ENCODE measurements around the gene MRPS12. TPM values are rescaled to one million over a fixed set of nuclear protein-coding genes. Genes with fewer than 3 reads are reported as not detected.

The MRPS12 gene
- total and polyA plus RNA-seq, 2 of the 13 experiments (the other 11 are each of a cell fraction or from before 2014, with no cell fraction given): 27.5 to 54.8 TPM

- TF ChIP-seq, protein P1, sequence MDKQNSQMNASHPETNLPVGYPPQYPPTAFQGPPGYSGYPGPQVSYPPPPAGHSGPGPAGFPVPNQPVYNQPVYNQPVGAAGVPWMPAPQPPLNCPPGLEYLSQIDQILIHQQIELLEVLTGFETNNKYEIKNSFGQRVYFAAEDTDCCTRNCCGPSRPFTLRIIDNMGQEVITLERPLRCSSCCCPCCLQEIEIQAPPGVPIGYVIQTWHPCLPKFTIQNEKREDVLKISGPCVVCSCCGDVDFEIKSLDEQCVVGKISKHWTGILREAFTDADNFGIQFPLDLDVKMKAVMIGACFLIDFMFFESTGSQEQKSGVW (CRISPR knock-in tag; IDR thresholded peaks at IDR 0.05; ENCODE audit: borderline replicate concordance): no peak
- TF ChIP-seq, protein P2, sequence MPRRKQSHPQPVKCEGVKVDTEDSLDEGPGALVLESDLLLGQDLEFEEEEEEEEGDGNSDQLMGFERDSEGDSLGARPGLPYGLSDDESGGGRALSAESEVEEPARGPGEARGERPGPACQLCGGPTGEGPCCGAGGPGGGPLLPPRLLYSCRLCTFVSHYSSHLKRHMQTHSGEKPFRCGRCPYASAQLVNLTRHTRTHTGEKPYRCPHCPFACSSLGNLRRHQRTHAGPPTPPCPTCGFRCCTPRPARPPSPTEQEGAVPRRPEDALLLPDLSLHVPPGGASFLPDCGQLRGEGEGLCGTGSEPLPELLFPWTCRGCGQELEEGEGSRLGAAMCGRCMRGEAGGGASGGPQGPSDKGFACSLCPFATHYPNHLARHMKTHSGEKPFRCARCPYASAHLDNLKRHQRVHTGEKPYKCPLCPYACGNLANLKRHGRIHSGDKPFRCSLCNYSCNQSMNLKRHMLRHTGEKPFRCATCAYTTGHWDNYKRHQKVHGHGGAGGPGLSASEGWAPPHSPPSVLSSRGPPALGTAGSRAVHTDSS (CRISPR knock-in tag; conservative IDR thresholded peaks at IDR 0.05): no peak
- TF ChIP-seq DR1 (CRISPR knock-in tag; IDR thresholded peaks at IDR 0.05) (no peak; the same call in 1 of the 2 replicates), FOXK2 (IDR thresholded peaks at IDR 0.05) (no peak), ZNF678 (CRISPR knock-in tag; IDR thresholded peaks at IDR 0.05) (no peak), ZNF367 (CRISPR knock-in tag; IDR thresholded peaks at IDR 0.05; ENCODE audit: borderline replicate concordance) (no peak), ZNF354B (CRISPR knock-in tag; IDR thresholded peaks at IDR 0.05) (no peak), GATA4 (IDR thresholded peaks at IDR 0.05; ENCODE audit: borderline replicate concordance, low read depth) (no peak), GZF1 (CRISPR knock-in tag; IDR thresholded peaks at IDR 0.05) (no peak), ATM (IDR thresholded peaks at IDR 0.05; ENCODE audit: borderline replicate concordance) (no peak), ZFP1 (CRISPR knock-in tag; IDR thresholded peaks at IDR 0.05) (no peak), SOX5 (CRISPR knock-in tag; IDR thresholded peaks at IDR 0.05; ENCODE audit: borderline replicate concordance) (peak; percentile 45; the same call in 1 of the 2 replicates), ZSCAN31 (CRISPR knock-in tag; IDR thresholded peaks at IDR 0.05; ENCODE audit: low read depth) (no peak), NCOR1 (IDR thresholded peaks at IDR 0.05; ENCODE audit: borderline replicate concordance, low read length) (no peak), MTF2 (CRISPR knock-in tag; IDR thresholded peaks at IDR 0.05; ENCODE audit: borderline replicate concordance) (no peak), MAF1 (CRISPR knock-in tag; IDR thresholded peaks at IDR 0.05; ENCODE audit: borderline replicate concordance) (no peak; the same call in 1 of the 2 replicates), DZIP1 (CRISPR knock-in tag; IDR thresholded peaks at IDR 0.05) (no peak), NFIB (CRISPR knock-in tag; IDR thresholded peaks at IDR 0.05; ENCODE audit: borderline replicate concordance) (no peak)
- TF ChIP-seq, protein P3, sequence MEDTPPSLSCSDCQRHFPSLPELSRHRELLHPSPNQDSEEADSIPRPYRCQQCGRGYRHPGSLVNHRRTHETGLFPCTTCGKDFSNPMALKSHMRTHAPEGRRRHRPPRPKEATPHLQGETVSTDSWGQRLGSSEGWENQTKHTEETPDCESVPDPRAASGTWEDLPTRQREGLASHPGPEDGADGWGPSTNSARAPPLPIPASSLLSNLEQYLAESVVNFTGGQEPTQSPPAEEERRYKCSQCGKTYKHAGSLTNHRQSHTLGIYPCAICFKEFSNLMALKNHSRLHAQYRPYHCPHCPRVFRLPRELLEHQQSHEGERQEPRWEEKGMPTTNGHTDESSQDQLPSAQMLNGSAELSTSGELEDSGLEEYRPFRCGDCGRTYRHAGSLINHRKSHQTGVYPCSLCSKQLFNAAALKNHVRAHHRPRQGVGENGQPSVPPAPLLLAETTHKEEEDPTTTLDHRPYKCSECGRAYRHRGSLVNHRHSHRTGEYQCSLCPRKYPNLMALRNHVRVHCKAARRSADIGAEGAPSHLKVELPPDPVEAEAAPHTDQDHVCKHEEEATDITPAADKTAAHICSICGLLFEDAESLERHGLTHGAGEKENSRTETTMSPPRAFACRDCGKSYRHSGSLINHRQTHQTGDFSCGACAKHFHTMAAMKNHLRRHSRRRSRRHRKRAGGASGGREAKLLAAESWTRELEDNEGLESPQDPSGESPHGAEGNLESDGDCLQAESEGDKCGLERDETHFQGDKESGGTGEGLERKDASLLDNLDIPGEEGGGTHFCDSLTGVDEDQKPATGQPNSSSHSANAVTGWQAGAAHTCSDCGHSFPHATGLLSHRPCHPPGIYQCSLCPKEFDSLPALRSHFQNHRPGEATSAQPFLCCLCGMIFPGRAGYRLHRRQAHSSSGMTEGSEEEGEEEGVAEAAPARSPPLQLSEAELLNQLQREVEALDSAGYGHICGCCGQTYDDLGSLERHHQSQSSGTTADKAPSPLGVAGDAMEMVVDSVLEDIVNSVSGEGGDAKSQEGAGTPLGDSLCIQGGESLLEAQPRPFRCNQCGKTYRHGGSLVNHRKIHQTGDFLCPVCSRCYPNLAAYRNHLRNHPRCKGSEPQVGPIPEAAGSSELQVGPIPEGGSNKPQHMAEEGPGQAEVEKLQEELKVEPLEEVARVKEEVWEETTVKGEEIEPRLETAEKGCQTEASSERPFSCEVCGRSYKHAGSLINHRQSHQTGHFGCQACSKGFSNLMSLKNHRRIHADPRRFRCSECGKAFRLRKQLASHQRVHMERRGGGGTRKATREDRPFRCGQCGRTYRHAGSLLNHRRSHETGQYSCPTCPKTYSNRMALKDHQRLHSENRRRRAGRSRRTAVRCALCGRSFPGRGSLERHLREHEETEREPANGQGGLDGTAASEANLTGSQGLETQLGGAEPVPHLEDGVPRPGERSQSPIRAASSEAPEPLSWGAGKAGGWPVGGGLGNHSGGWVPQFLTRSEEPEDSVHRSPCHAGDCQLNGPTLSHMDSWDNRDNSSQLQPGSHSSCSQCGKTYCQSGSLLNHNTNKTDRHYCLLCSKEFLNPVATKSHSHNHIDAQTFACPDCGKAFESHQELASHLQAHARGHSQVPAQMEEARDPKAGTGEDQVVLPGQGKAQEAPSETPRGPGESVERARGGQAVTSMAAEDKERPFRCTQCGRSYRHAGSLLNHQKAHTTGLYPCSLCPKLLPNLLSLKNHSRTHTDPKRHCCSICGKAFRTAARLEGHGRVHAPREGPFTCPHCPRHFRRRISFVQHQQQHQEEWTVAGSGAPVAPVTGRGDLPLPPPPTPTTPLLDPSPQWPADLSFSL (CRISPR knock-in tag; IDR thresholded peaks at IDR 0.05): no peak
Measured at GRCh38 chr19:38929929-38930775, 592 bp upstream of the MRPS12 start, which contains the start of gene SARS2 (continued).
